Karpas-422 (cell line): ENCODE results near the gene FAM217A. TPM values are rescaled to one million over a fixed set of nuclear protein-coding genes. Genes with fewer than 3 reads are reported as not detected.

ENCODE experiments used
- DNase-seq: peaks from one replicate; pipeline ENCODE4 v3.0.0-alpha.2; 2015
- H2AFZ ChIP-seq: fragments of 200-600 bp; sonication (generic); 2 replicates; pipeline ENCODE4 v1.6.1; 2014; ENCODE audit warnings: antibody characterized with exemption, low read length, mixed read lengths
- H3K27ac ChIP-seq: fragments of 200-600 bp; sonication (generic); 2 replicates; pipeline ENCODE4 v1.5.1; 2014; ENCODE audit warnings: mild to moderate bottlenecking, low read length, moderate library complexity
- H3K27me3 ChIP-seq: fragments of 200-600 bp; sonication (generic); 2 replicates; pipeline ENCODE4 v1.6.1; 2014; ENCODE audit warnings: low read length, mixed read lengths
- H3K36me3 ChIP-seq: fragments of 200-600 bp; sonication (generic); 2 replicates; pipeline ENCODE4 v1.6.1; 2014; ENCODE audit warnings: low read length, mixed read lengths; ENCODE audit not compliant: insufficient read depth
- H3K4me1 ChIP-seq: fragments of 200-600 bp; sonication (generic); 2 replicates; pipeline ENCODE4 v1.6.1; 2014; ENCODE audit warnings: mild to moderate bottlenecking, low read length, mixed read lengths
- H3K4me2 ChIP-seq: fragments of 200-600 bp; sonication (generic); 2 replicates; pipeline ENCODE4 v1.6.1; 2014; ENCODE audit warnings: low read length, low read depth, mild to moderate bottlenecking; ENCODE audit not compliant: poor library complexity, severe bottlenecking
- H3K4me3 ChIP-seq: fragments of 200-600 bp; sonication (generic); 2 replicates; pipeline ENCODE4 v1.5.1; 2014; ENCODE audit warnings: mild to moderate bottlenecking, antibody characterized with exemption, low read length, mixed read lengths
- H3K79me2 ChIP-seq: fragments of 200-600 bp; sonication (generic); 2 replicates; pipeline ENCODE4 v1.6.1; 2014; ENCODE audit warnings: mild to moderate bottlenecking, low read length, mixed read lengths
- H3K9ac ChIP-seq: fragments of 200-600 bp; sonication (generic); 2 replicates; pipeline ENCODE4 v1.6.0; 2014; ENCODE audit warnings: low read length
- H3K9me2 ChIP-seq: fragments of 200-600 bp; sonication (generic), shearing (Covaris generic); replicated peaks from 2 replicates; pipeline ENCODE4 v1.6.0; 2014; ENCODE audit warnings: mild to moderate bottlenecking, low read length, moderate library complexity; ENCODE audit not compliant: insufficient read depth
- H3K9me3 ChIP-seq: fragments of 300-700, 200-600 bp; sonication (generic); 2 replicates; pipeline ENCODE4 v1.6.1; 2014; ENCODE audit warnings: low read length, mixed read lengths
- H4K20me1 ChIP-seq: fragments of 200-600 bp; sonication (generic); 2 replicates; pipeline ENCODE4 v1.6.1; 2014; ENCODE audit warnings: mild to moderate bottlenecking, antibody characterized with exemption, low read length, low read depth; ENCODE audit not compliant: insufficient read depth
- total RNA-seq: library from RNA; depleted of rRNA; stranded (reverse); fragments of >200 nt; shearing (Covaris generic); gene quantifications from 2 replicates; pipeline ENCODE4 v1.2.3, GENCODE V29; 2014; ENCODE audit warnings: low replicate concordance

The FAM217A gene
- total RNA-seq, 1 experiment from 2014 or later, result not detected

- H3K36me3 ChIP-seq, result peaks cover 79% of the 10 kb centered on the region
- H3K79me2 ChIP-seq, result peaks cover 92% of the 10 kb centered on the region
- H3K9me2 ChIP-seq, result no peaks in the 10 kb centered on the region
These were observed 37.5 kb downstream of the FAM217A start for GRCh38 chr6:4041480-4041879.

DNA sequence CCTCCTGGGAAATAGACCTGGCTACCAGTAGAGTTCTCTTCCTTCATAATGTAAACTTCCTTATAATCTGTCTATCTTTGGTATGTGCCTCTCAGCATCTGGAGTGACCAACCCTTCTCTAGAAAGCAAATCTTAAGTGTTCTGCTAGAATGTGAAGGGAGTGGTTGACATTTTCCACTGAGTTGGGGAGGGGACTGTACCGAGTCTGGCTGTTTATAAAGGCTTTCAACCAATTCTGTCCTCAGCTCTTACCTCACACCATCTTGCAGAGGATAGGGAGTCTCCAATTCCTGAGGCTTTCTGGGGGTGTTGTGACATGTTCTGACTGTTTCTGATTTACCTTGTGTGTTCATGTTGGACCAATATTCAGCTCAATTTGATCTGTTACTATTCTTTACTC, 39.6 kb downstream of the FAM217A start:
- H3K9me3 ChIP-seq, result no peaks in the 10 kb centered on the region
- H3K79me2 ChIP-seq, result peaks cover 91% of the 10 kb centered on the region
- no peak overlapping the region for H3K4me2 ChIP-seq
- DNase-seq, result no peak
- no peak overlapping the region for H2AFZ ChIP-seq
- no peaks in the 10 kb centered on the region for H3K4me1 ChIP-seq
- peaks cover 20% of the 10 kb centered on the region for H4K20me1 ChIP-seq
- H3K4me3 ChIP-seq, result no peak overlapping the region
- H3K27ac ChIP-seq, result no peak overlapping the region
- no peaks in the 10 kb centered on the region for H3K9me2 ChIP-seq
- no peaks in the 10 kb centered on the region for H3K27me3 ChIP-seq
- no peak overlapping the region for H3K9ac ChIP-seq
- peaks cover 65% of the 10 kb centered on the region for H3K36me3 ChIP-seq

More at GRCh38 chr6:4041480-4041879, 37.5 kb downstream of the FAM217A start:
- Histone ChIP-seq H4K20me1 (peaks cover 10% of the 10 kb centered on the region; the same call in 1 of the 2 replicates), H3K9me3 (no peaks in the 10 kb centered on the region), H2AFZ (no peak overlapping the region), H3K27me3 (no peaks in the 10 kb centered on the region), H3K4me3 (no peak overlapping the region), H3K4me2 (no peak overlapping the region), H3K4me1 (no peaks in the 10 kb centered on the region), H3K27ac (no peak overlapping the region), H3K9ac (no peak overlapping the region)
- DNase-seq, result no peak

DNA sequence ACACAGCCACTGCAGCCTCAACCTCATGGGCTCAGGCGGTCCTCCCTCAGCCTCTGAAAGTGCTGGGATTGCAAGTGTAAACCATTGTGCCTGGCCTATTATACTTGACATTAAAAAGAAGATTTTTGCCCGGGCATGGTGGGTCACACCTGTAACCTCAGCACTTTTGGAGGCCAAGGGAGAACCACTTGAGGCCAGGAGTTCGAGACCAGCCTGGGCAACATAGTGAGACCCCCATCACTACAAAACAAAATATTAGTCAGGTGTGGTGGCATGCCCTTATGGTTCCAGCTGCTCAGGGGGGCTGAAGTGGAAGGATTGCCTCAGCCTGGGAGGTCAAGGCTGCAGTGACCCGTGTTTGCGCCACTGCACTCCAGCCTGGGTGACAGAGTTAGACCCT, 42.4 kb downstream of the FAM217A start:
- Histone ChIP-seq H3K4me1 (no peaks in the 10 kb centered on the region; the same call in 1 of the 2 replicates), H3K9ac (no peak overlapping the region), H3K9me2 (no peaks in the 10 kb centered on the region), H2AFZ (no peak overlapping the region), H4K20me1 (peaks cover 36% of the 10 kb centered on the region), H3K9me3 (no peaks in the 10 kb centered on the region), H3K36me3 (peaks cover 60% of the 10 kb centered on the region), H3K27ac (no peak overlapping the region), H3K79me2 (peaks cover 92% of the 10 kb centered on the region), H3K4me3 (no peak overlapping the region), H3K4me2 (no peak overlapping the region), H3K27me3 (no peaks in the 10 kb centered on the region)
- no peak for DNase-seq

GRCh38 chr6:4032475-4032874, 46.5 kb downstream of the FAM217A start:
- Histone ChIP-seq H4K20me1 (peaks cover 49% of the 10 kb centered on the region), H3K79me2 (peaks cover 95% of the 10 kb centered on the region), H3K9me2 (no peaks in the 10 kb centered on the region), H3K4me3 (no peak overlapping the region), H3K9ac (no peak overlapping the region), H3K27me3 (no peaks in the 10 kb centered on the region), H3K9me3 (no peaks in the 10 kb centered on the region), H2AFZ (no peak overlapping the region), H3K4me2 (no peak overlapping the region), H3K4me1 (peaks cover 8% of the 10 kb centered on the region; the same call in 1 of the 2 replicates), H3K27ac (no peak overlapping the region), H3K36me3 (peaks cover 54% of the 10 kb centered on the region)
- DNase-seq, result no peak

GRCh38 chr6:4031442-4031841, 47.5 kb downstream of the FAM217A start:
- no peaks in the 10 kb centered on the region for H3K9me3 ChIP-seq
- H3K4me3 ChIP-seq, result no peak overlapping the region
- no peak overlapping the region for H3K27ac ChIP-seq
- no peak overlapping the region for H3K9ac ChIP-seq
- no peak overlapping the region for H3K4me2 ChIP-seq
- peaks cover 95% of the 10 kb centered on the region for H3K79me2 ChIP-seq
- H3K36me3 ChIP-seq, result peaks cover 49% of the 10 kb centered on the region
- H3K27me3 ChIP-seq, result no peaks in the 10 kb centered on the region
- H2AFZ ChIP-seq, result no peak overlapping the region
- H4K20me1 ChIP-seq, result peaks cover 56% of the 10 kb centered on the region
- no peak for DNase-seq
- H3K4me1 ChIP-seq, result peaks cover 8% of the 10 kb centered on the region; the same call in 1 of the 2 replicates
- H3K9me2 ChIP-seq, result no peaks in the 10 kb centered on the region

DNA sequence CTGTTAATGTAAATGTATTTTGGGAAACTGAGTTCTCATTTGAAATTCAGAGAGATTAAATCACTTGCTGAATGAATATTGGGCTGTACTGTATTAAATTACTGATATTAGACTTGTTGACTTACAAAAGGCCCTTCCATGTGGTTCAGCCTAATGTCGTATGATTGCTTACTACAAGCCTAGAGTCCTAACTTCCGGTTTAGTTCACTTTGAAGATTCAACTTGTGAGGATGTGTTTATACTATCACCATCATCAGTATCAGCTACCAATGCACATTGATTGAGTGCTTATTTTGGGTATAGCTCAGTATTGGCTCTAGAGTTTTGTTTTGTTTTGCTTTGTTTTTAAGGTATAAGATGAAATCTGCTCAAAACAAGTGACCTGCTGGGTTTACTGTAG, 48.3 kb downstream of the FAM217A start:
- Histone ChIP-seq H3K79me2 (peaks cover 94% of the 10 kb centered on the region), H4K20me1 (peaks cover 53% of the 10 kb centered on the region), H2AFZ (no peak overlapping the region), H3K36me3 (peaks cover 51% of the 10 kb centered on the region), H3K27ac (no peak overlapping the region), H3K9me3 (no peaks in the 10 kb centered on the region), H3K4me3 (no peak overlapping the region), H3K4me2 (no peak overlapping the region), H3K9me2 (no peaks in the 10 kb centered on the region), H3K4me1 (peaks cover 8% of the 10 kb centered on the region; the same call in 1 of the 2 replicates), H3K27me3 (no peaks in the 10 kb centered on the region), H3K9ac (no peak overlapping the region)
- DNase-seq, result no peak

- Histone ChIP-seq H2AFZ (no peak overlapping the region), H3K4me2 (no peak overlapping the region), H4K20me1 (peaks cover 58% of the 10 kb centered on the region), H3K27ac (no peak overlapping the region), H3K9me2 (no peaks in the 10 kb centered on the region), H3K9ac (no peak overlapping the region), H3K36me3 (peaks cover 61% of the 10 kb centered on the region), H3K27me3 (no peaks in the 10 kb centered on the region), H3K79me2 (peaks cover 96% of the 10 kb centered on the region), H3K4me1 (peaks cover 11% of the 10 kb centered on the region; the same call in 1 of the 2 replicates), H3K9me3 (no peaks in the 10 kb centered on the region), H3K4me3 (no peak overlapping the region)
- no peak for DNase-seq
These were observed 49.2 kb downstream of the FAM217A start for GRCh38 chr6:4029687-4030086.

DNA sequence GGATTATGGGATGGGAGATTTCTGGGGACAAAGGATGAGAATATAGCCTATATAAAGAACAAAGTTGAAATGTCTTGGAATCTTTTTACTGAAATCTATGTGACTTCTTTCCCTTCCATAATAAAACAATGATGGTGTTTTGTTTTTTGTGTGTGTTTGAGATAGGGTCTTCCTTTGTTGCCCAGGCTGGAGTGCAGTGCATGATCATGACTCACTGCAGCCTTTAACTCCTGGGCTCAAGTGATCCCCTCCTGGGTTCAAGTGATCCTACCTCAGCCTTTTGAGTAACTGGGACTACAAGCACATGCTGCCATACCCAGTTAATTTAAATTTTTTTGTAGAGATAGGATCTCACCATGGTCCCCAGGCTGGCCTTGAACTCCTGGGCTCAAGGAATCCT, 50.9 kb downstream of the FAM217A start:
- H3K4me1 ChIP-seq, result peaks cover 22% of the 10 kb centered on the region
- no peaks in the 10 kb centered on the region for H3K9me2 ChIP-seq
- no peaks in the 10 kb centered on the region for H3K27me3 ChIP-seq
- H4K20me1 ChIP-seq, result peaks cover 64% of the 10 kb centered on the region
- H3K36me3 ChIP-seq, result peaks cover 57% of the 10 kb centered on the region
- H3K9me3 ChIP-seq, result no peaks in the 10 kb centered on the region
- H3K79me2 ChIP-seq, result peaks cover 98% of the 10 kb centered on the region
- H3K9ac ChIP-seq, result no peak overlapping the region
- H2AFZ ChIP-seq, result no peak overlapping the region
- no peak for DNase-seq
- H3K4me2 ChIP-seq, result no peak overlapping the region
- H3K27ac ChIP-seq, result no peak overlapping the region
- H3K4me3 ChIP-seq, result no peak overlapping the region

DNA sequence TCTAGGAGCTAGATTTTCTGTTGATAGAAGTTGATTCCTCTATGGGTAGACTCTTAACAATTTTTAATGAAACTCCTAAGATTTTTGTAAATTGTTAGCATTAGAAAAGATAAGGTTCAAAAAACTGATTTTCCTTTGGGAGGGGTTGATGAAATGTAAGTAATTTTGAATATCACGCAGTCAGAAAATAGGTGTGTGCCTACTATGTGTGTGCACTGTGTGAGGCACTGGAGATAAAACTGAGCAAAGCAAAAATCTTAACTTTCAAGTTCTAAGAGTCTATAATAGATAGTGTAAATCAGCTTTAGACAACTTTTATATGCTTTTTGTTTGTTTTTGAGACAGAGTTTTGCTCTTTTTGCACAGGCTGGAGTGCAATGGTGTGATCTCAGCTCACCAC, 53.3 kb downstream of the FAM217A start:
- H3K4me1 ChIP-seq, result peaks cover 28% of the 10 kb centered on the region
- H3K9ac ChIP-seq, result no peak overlapping the region
- H4K20me1 ChIP-seq, result peaks cover 63% of the 10 kb centered on the region
- no peaks in the 10 kb centered on the region for H3K27me3 ChIP-seq
- no peak overlapping the region for H3K4me2 ChIP-seq
- H3K27ac ChIP-seq, result no peak overlapping the region
- H3K9me3 ChIP-seq, result no peaks in the 10 kb centered on the region
- H3K9me2 ChIP-seq, result no peaks in the 10 kb centered on the region
- peaks cover 97% of the 10 kb centered on the region for H3K79me2 ChIP-seq
- peaks cover 35% of the 10 kb centered on the region for H3K36me3 ChIP-seq
- H3K4me3 ChIP-seq, result no peak overlapping the region
- DNase-seq, result no peak
- H2AFZ ChIP-seq, result no peak overlapping the region
